ENCODE results near the gene RAB40A. TPM values are rescaled to one million over a fixed set of nuclear protein-coding genes. Genes with fewer than 3 reads are reported as not detected.
A peak's percentile ranks its signal among the peaks of the same experiment; 100 is the strongest.

Gene RAB40A, protein sequence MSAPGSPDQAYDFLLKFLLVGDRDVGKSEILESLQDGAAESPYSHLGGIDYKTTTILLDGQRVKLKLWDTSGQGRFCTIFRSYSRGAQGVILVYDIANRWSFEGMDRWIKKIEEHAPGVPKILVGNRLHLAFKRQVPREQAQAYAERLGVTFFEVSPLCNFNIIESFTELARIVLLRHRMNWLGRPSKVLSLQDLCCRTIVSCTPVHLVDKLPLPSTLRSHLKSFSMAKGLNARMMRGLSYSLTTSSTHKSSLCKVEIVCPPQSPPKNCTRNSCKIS
- total RNA-seq (2014; rRNA removed; shearing (Covaris generic)): not detected in 2 replicates

- DNase-seq (ENCODE audit: low spot score): no peak
Observed at GRCh38 chrX:103519389-103519788, at the start of gene RAB40A. Gene RAB40A (minus strand): TSS chrX:103519489. CDS start chrX:103500756, 18,733 bp downstream.

DNA sequence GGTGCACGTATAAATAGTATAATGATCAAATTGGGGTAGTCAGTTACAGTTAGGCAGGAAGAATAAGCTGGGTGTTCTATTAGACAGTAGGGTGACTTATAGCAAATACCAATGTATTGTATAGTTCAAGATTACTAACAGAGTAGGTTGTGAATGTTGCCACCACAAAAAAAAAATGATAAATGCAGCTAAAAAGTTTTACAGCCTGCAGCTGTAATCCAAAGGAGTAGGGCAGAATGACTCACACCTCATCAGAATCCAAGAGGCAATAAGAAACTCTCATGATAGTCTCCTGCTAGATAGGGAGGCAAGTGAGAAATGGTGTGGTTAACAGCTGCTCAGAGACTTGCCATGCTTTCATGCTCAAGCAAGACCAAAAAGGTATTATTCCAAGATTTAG lies 46.5 kb upstream of the RAB40A start:
- peak; percentile 23 for DNase-seq (ENCODE audit: low spot score)

GRCh38 chrX:103565197-103565596 lies 45.9 kb upstream of the RAB40A start:
- no peak for DNase-seq (ENCODE audit: low spot score)

GRCh38 chrX:103562801-103563200 lies 43.5 kb upstream of the RAB40A start:
- peak; percentile 11 for DNase-seq (ENCODE audit: low spot score)

- no peak for DNase-seq (ENCODE audit: low spot score)
Observed at GRCh38 chrX:103560256-103560655, 41.0 kb upstream of the RAB40A start.

GRCh38 chrX:103556963-103557612 lies 37.8 kb upstream of the RAB40A start:
- DNase-seq (ENCODE audit: low spot score): no peak

- no peak for DNase-seq (ENCODE audit: low spot score)
Observed at GRCh38 chrX:103554687-103555424, 35.6 kb upstream of the RAB40A start.

DNA sequence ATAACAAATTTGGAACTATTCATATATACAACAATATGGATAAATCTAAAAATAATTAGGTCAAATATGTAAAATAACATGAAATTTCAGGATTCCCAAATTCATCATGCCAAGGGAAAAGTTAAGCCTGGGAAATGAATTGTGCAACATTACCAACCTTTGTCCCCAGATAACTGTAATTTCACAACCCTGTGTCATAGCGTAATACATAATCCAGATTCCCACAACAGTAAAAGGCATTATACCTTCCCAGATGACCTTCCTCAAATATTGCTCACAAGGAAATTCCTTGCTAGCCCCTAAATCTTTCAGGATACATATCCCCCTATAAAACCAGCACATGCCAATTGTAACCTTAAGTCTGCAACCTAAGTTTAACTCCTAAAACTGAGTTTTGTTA lies 32.9 kb upstream of the RAB40A start:
- no peak for DNase-seq (ENCODE audit: low spot score)

DNA sequence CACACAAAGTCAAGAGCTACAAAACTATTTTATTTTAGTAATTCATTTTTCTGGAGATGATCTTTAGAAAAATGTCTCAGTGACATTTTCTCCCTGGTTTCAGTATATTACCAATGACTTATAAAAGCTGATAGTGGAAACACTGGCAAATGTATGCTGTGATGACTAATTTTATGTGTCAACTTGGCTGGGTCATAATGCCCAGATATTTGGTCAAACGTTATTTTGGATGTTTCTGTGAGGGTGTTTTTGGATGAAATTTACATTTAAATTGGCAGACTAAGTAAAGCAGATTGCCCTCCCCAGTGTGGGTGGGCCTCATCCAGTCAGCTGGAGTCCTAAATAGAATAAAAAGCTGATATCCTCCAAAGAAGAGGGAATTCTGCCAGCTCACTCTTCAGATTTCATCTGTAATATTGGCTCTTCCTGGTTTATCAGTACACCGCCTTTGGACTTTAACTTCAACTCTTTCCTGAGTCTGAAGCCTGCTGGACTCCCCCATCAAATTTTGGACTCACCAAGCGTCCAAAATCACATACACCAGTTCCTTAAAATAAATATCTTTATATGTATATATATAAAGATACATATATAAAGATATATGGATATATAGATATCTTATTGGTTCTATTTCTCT lies 31.2 kb upstream of the RAB40A start:
- DNase-seq (ENCODE audit: low spot score): no peak

- no peak for DNase-seq (ENCODE audit: low spot score)
Observed at GRCh38 chrX:103549916-103550315, 30.6 kb upstream of the RAB40A start.

GRCh38 chrX:103540145-103540544 lies 20.9 kb upstream of the RAB40A start:
- DNase-seq (ENCODE audit: low spot score): no peak

DNA sequence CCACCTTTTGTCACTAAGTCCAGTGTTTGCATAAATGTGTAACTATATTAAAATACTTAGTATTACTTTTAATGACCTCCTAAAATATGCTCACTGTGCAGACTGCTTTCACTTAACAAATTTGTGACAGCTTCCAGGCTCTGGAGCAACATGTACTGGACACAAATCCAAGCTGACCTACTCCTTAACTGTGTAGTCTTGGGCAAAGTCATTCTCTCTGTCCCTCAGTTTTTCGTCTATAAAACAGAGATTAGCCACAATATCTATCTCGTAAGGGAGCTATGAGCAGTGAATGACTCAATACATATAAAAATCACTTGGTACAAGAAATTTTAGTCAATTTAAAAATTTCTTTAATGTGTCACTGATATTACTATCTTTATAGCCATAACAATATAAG lies 20.4 kb upstream of the RAB40A start:
- DNase-seq (ENCODE audit: low spot score): no peak

- DNase-seq (ENCODE audit: low spot score): no peak
Observed at GRCh38 chrX:103538728-103539127, 19.4 kb upstream of the RAB40A start.

GRCh38 chrX:103537871-103538387 lies 18.6 kb upstream of the RAB40A start:
- no peak for DNase-seq (ENCODE audit: low spot score)

- no peak for DNase-seq (ENCODE audit: low spot score)
Observed at GRCh38 chrX:103536732-103537131, 17.4 kb upstream of the RAB40A start.

- DNase-seq (ENCODE audit: low spot score): no peak
Observed at GRCh38 chrX:103536071-103536470, 16.8 kb upstream of the RAB40A start.

- no peak for DNase-seq (ENCODE audit: low spot score)
Observed at GRCh38 chrX:103535206-103535605, 15.9 kb upstream of the RAB40A start.

DNA sequence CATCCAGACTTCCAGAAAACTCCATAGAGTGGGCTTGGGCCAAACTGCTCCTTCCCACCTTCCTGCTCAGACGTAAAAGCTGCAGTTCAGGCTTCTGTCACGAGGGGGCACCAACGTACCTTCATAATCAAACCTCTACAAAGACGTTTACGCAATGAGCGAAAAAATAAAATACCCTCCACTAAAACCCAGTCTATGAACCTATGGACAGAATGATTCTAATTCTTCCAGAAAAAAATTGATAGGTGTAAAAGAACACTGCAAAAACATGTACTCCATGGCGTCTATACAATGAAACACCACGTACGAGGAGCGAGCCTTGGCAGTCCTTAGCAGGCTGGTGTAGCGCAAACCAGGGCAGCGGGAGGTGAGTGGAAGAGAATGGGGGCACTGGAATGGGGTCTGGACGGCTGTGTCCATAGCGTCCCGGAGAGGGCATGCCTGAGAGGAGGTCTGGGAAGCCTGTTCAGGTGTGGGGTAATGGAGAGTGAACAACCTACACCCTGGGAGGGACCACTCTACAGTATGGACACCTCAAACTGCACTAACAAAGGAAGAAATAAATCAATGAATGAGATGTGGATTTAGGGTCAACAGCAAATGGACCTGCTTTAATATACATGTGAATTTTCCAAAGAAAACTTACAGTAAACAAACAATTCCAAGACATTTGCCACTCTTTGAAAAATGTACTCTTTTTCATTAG lies 14.4 kb upstream of the RAB40A start:
- DNase-seq (ENCODE audit: low spot score): peak; percentile 9

DNA sequence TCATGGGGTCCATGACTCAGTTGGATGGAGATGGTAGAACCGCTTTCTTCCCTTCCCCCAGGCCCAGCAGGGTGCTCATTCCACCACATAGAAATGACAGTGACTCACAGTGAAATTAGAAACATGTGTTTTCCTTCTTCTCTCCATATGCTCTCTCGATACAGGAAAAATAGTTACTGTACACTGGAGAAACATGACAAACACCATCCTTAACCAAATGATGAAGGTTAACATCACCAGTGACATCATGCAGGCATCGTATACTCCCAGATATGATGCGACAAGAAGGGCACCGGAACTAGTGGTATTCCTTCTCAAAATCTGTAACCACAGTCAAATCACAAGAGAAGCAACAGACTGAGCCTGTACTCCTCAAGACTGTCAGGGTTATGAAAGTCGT lies 11.7 kb upstream of the RAB40A start:
- DNase-seq (ENCODE audit: low spot score): peak; percentile 22

DNA sequence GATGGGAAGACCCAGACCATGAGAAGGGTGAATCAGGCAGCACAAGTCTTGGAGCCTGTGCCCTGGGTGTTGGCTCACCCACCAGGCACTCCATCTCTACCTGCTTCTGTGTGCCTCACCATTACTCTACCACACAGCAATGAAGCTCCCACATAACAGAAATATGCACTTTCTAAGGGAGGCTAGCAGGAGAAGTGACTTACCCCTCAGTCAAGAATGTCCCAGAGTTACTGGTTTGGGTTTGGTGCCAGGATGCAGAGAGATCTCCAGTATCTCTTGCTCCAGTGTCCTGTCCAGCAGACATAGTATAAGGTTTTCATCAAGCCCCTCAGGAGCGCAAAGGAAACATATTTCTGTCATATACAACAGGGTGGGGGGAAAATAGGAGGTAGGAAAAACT lies 11.3 kb upstream of the RAB40A start:
- DNase-seq (ENCODE audit: low spot score): no peak

DNA sequence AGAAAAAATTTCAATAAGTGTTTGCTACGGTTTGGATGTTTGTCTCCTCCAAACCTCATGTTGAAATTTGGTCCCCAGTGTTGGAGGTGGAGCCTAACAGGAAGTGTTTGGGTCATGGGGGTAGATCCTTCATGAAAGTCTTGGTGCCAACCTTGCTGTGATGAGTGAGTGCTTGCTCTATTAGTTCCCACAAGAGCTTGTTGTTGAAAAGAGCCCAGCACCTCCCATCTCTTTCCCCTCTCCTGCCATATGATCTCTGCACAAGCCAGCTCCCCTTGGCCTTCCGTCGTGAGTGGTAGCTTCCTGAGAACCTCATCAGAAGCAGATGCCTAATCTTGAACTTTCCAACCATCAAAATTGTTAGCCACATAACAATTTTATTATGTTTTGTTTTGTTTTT lies 10.3 kb upstream of the RAB40A start:
- DNase-seq (ENCODE audit: low spot score): no peak

- DNase-seq (ENCODE audit: low spot score): no peak
Observed at GRCh38 chrX:103524747-103525146, 5.5 kb upstream of the RAB40A start.

Measured in A172 (cell line).